GM11168 (cell line): ENCODE results near the gene GALNT9.

ENCODE experiments used
- in situ Hi-C: fragments of 300-500 bp; cut with MboI; formaldehyde crosslinking; loops from one replicate; pipeline ENCODE4 v1.12.0; 2022; ENCODE audit warnings: low sequenced_read_pairs; ENCODE audit not compliant: unreplicated experiment

GALNT9 gene

GRCh38 chr12:132329720-132330548, 545 bp upstream of the GALNT9 start:
- in situ Hi-C loops: loop anchor here (10.0 kb wide), 1 partner anchor 45 kb away; no protein-coding TSS in a partner anchor

GRCh38 chr12:132328282-132329029, 933 bp downstream of the GALNT9 start:
- in situ Hi-C loops: loop anchor here (10.0 kb wide), 1 partner anchor 46 kb away; no protein-coding TSS in a partner anchor

- in situ Hi-C loops: loop anchor here (10.0 kb wide), 1 partner anchor 47 kb away; no protein-coding TSS in a partner anchor
Observed at GRCh38 chr12:132327336-132328171, 1.8 kb downstream of the GALNT9 start.

GRCh38 chr12:132326646-132327045, 2.7 kb downstream of the GALNT9 start:
- in situ Hi-C loops: loop anchor here (10.0 kb wide), 1 partner anchor 48 kb away; no protein-coding TSS in a partner anchor

- in situ Hi-C loops: loop anchor here (10.0 kb wide), 1 partner anchor 49 kb away; no protein-coding TSS in a partner anchor
Observed at GRCh38 chr12:132325733-132326130, 3.7 kb downstream of the GALNT9 start.

- in situ Hi-C loops: loop anchor here (10.0 kb wide), 1 partner anchor 50 kb away; no protein-coding TSS in a partner anchor
Observed at GRCh38 chr12:132324841-132325732, 4.3 kb downstream of the GALNT9 start.

- in situ Hi-C loops: loop anchor here (10.0 kb wide), 1 partner anchor 51 kb away; no protein-coding TSS in a partner anchor
Observed at GRCh38 chr12:132324173-132324572, 5.2 kb downstream of the GALNT9 start.

GRCh38 chr12:132323171-132324010, 6.0 kb downstream of the GALNT9 start:
- in situ Hi-C loops: loop anchor here (10.0 kb wide), 1 partner anchor 51 kb away; no protein-coding TSS in a partner anchor

GRCh38 chr12:132322206-132323132, 6.9 kb downstream of the GALNT9 start:
- in situ Hi-C loops: loop anchor here (10.0 kb wide), 1 partner anchor 52 kb away; no protein-coding TSS in a partner anchor

GRCh38 chr12:132321321-132322118, 7.9 kb downstream of the GALNT9 start:
- in situ Hi-C loops: loop anchor here (10.0 kb wide), 1 partner anchor 53 kb away; no protein-coding TSS in a partner anchor

GRCh38 chr12:132320767-132321211, 8.6 kb downstream of the GALNT9 start:
- in situ Hi-C loops: loop anchor here (10.0 kb wide), 1 partner anchor 54 kb away; no protein-coding TSS in a partner anchor

GRCh38 chr12:132319991-132320570, 9.3 kb downstream of the GALNT9 start:
- in situ Hi-C loops: loop anchor here (10.0 kb wide), 1 partner anchor 55 kb away; no protein-coding TSS in a partner anchor

- in situ Hi-C loops: no loop called here
Observed at GRCh38 chr12:132319359-132319950, 9.9 kb downstream of the GALNT9 start.

- in situ Hi-C loops: no loop called here
Observed at GRCh38 chr12:132318618-132319033, 10.8 kb downstream of the GALNT9 start.

GRCh38 chr12:132318135-132318534, 11.3 kb downstream of the GALNT9 start:
- in situ Hi-C loops: no loop called here
